ENCODE measurements around the gene ZNF157. TPM values are rescaled to one million over a fixed set of nuclear protein-coding genes. Genes with fewer than 3 reads are reported as not detected.

The ZNF157 gene
- total RNA-seq, 1 experiment from 2014 or later = not detected

- Mint-ChIP-seq H3K27ac (ENCODE audit: unreplicated experiment) (no peak overlapping the region), H3K36me3 (ENCODE audit: insufficient read depth, unreplicated experiment) (peaks cover 29% of the 10 kb centered on the region), H3K27me3 (ENCODE audit: unreplicated experiment) (no peaks in the 10 kb centered on the region), H3K9me3 (ENCODE audit: low read depth, unreplicated experiment) (peaks cover 14% of the 10 kb centered on the region), H3K4me3 (ENCODE audit: low read depth, unreplicated experiment) (no peak overlapping the region), H3K4me1 (ENCODE audit: low read depth, unreplicated experiment) (no peaks in the 10 kb centered on the region)
- intact Hi-C loops (cut with micrococcal nuclease; ENCODE audit: unreplicated experiment) = no loop called here
- no peak for DNase-seq
- BruUV-seq (replicated peaks) = no TSS peak
- CTCF ChIA-PET = no interaction called here
- no peak for TF ChIP-seq CTCF (IDR thresholded peaks at IDR 0.05; ENCODE audit: unreplicated experiment)
Measured at GRCh38 chrX:47458528-47458927, 88.2 kb downstream of the ZNF157 start.

DNA sequence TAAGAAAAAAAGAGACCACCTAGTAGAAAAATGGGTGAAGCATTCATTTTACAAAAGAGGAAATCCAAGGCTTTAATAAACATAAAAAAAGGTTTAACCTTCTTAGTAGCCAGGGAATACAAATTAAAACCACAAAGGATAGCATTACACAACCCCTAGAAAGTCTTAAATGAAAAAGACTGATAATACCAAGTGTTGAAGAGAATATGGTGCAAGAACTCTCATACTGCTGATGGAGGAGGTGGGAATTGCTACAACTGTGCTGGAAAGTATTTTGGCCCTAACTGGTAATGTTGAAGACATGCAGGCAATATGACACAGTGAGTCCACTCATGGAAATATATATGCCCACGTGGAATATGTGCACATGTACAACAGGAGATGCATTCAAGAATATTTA is 90.2 kb downstream of the ZNF157 start:
- Mint-ChIP-seq H3K36me3 (ENCODE audit: insufficient read depth, unreplicated experiment) (peaks cover 17% of the 10 kb centered on the region), H3K27ac (ENCODE audit: unreplicated experiment) (no peak overlapping the region), H3K4me1 (ENCODE audit: low read depth, unreplicated experiment) (no peaks in the 10 kb centered on the region), H3K9me3 (ENCODE audit: low read depth, unreplicated experiment) (peaks cover 14% of the 10 kb centered on the region), H3K27me3 (ENCODE audit: unreplicated experiment) (no peaks in the 10 kb centered on the region), H3K4me3 (ENCODE audit: low read depth, unreplicated experiment) (no peak overlapping the region)
- intact Hi-C loops (cut with micrococcal nuclease; ENCODE audit: unreplicated experiment) = no loop called here
- no peak for DNase-seq
- CTCF ChIA-PET = no interaction called here
- TF ChIP-seq CTCF (IDR thresholded peaks at IDR 0.05; ENCODE audit: unreplicated experiment) = no peak
- no TSS peak for BruUV-seq (replicated peaks)

Other genes with a start within 250 kb of the ZNF157 start
- gene NDUFB11, start 225.9 kb upstream of the ZNF157 start, total RNA-seq (2022) = 102 TPM in 2 replicates
- 47.2 and 49.4 TPM in 2 replicates for gene RBM10, start 225.4 kb upstream of the ZNF157 start, total RNA-seq (2022)
- 234 and 240 TPM in 2 replicates for gene UBA1, start 176.7 kb upstream of the ZNF157 start, total RNA-seq (2022)
- 148 and 154 TPM in 2 replicates for gene CDK16, start 151.9 kb upstream of the ZNF157 start, total RNA-seq (2022)
- 72.0 and 84.2 TPM in 2 replicates for gene USP11, start 137.6 kb upstream of the ZNF157 start, total RNA-seq (2022)
- 10.8 and 12.2 TPM in 2 replicates for gene ZNF41, start 112.6 kb downstream of the ZNF157 start, total RNA-seq (2022)
- 79.2 and 84.4 TPM in 2 replicates for gene ARAF, start 190.6 kb downstream of the ZNF157 start, total RNA-seq (2022)
- 143 and 188 TPM in 2 replicates for gene TIMP1, start 211.9 kb downstream of the ZNF157 start, total RNA-seq (2022)
- gene SYN1, start 249.3 kb downstream of the ZNF157 start, total RNA-seq (2022) = 0.21 TPM in 1 of 2 replicates, not detected in the other